Uterus (tissue), 2 donors: ENCODE data around the gene ANKRD63.

Experiments used
- CTCF ChIP-seq, 4 experiments: fragments of 200-600 bp in 2 of 4; fragments of 450-650 bp in 2 of 4; sonication (generic) in 2 of 4; IDR thresholded peaks; one replicate each; pipeline ENCODE4 v1.5.1; 2016 to 2019; ENCODE audit warnings: antibody characterized with exemption in 4 of 4, mild to moderate bottlenecking in 2 of 4, moderate library complexity in 1 of 4
- POLR2A ChIP-seq, 2 donors: fragments of 450-650 bp; IDR thresholded peaks; one replicate each; pipeline ENCODE4 v1.6.1; 2016; ENCODE audit warnings: antibody characterized with exemption in 2 of 2, mild to moderate bottlenecking in 1 of 2, moderate library complexity in 1 of 2

DNA sequence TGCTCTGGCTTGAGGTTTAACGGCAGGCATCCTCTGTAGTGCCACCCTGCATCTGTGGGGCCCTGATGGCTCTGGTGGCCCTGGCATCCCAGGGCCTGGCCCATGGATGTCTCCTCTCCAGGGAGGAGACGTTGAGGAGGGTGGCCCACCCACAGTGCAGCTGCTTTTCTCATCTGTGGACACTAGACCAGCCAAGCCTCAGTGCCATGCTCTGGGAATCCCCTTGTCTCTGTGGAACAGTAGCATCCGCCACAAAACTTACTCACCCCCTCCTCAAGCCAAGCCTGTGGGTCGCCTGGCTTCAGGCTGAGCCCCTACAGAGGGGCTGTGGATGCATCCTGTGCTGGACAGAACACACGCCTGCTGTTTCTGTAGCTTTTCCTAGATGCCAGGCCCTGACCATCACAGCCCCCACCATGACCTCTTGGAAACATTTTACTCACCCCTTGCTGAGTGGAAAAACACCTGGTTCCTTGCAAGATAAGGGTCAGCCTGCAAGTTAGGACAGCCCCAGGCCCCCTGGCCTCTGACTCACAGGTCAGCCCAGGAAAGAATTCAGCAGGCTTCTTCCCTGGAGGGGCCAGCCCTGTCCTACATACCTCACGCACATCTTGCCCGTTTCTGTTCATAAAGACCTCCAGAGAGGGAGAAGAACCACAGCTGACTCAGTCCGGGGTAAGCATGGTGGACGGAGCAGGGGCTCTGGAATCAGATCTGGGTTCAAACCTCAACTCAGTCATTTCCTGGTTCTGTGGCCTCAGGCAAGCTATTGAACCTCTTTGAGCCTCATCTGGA is 25.0 kb downstream of the ANKRD63 start:
- no peak for TF ChIP-seq CTCF (IDR thresholded peaks at IDR 0.05)
- no peak for TF ChIP-seq POLR2A (IDR thresholded peaks at IDR 0.05)
